ENCODE results near the gene BORCS5. TPM values are rescaled to one million over a fixed set of nuclear protein-coding genes. Genes with fewer than 3 reads are reported as not detected.
A peak's percentile ranks its signal among the peaks of the same experiment; 100 is the strongest.

Gene BORCS5
- total RNA-seq, 4 donors from 2014 or later = 0.51 to 87.1 (median 17.9) TPM

GRCh38 chr12:12502815-12503151 is 145.9 kb downstream of the BORCS5 start:
- H3K4me1 ChIP-seq = peaks cover 0 to 5% of the 10 kb centered on the region in 2 donors
- no peaks in the 10 kb centered on the region for H3K9me3 ChIP-seq
- no peaks in the 10 kb centered on the region for H3K36me3 ChIP-seq
- intact Hi-C loops (cut with DNase I; ENCODE audit: low total_unique reads) = no loop called here
- H3K27me3 ChIP-seq = no peaks in the 10 kb centered on the region
- TF ChIP-seq POLR2A (IDR thresholded peaks at IDR 0.05) (no peak), CTCF (IDR thresholded peaks at IDR 0.05) (no peak)
- no peak overlapping the region for H3K4me3 ChIP-seq
- no peak overlapping the region for H3K27ac ChIP-seq
- DNase-seq = no peak

- H3K9me3 ChIP-seq = no peaks in the 10 kb centered on the region
Measured at GRCh38 chr12:12503384-12504078, 146.7 kb downstream of the BORCS5 start.

GRCh38 chr12:12505544-12506495 is 148.9 kb downstream of the BORCS5 start:
- intact Hi-C loops (cut with DNase I; ENCODE audit: low total_unique reads) = no loop called here
- Histone ChIP-seq H3K36me3 (no peaks in the 10 kb centered on the region), H3K4me1 (peaks cover 0 to 5% of the 10 kb centered on the region in 2 donors), H3K4me3 (peak overlapping the region; percentile 3 to 25), H3K9me3 (no peaks in the 10 kb centered on the region), H3K27me3 (no peaks in the 10 kb centered on the region), H3K27ac (peak overlapping the region; percentile 80 to 86)
- TF ChIP-seq CTCF (IDR thresholded peaks at IDR 0.05) (no peak), POLR2A (IDR thresholded peaks at IDR 0.05) (peak in 1 of 2 donors; percentile 24)
- DNase-seq = peak in 1 of 2 donors; percentile 30

More at GRCh38 chr12:12503384-12504078, 146.7 kb downstream of the BORCS5 start:
- H3K27me3 ChIP-seq = no peaks in the 10 kb centered on the region
- intact Hi-C loops (cut with DNase I; ENCODE audit: low total_unique reads) = no loop called here
- TF ChIP-seq POLR2A (IDR thresholded peaks at IDR 0.05) (no peak), CTCF (IDR thresholded peaks at IDR 0.05) (no peak)
- no peak for DNase-seq
- H3K4me1 ChIP-seq = peaks cover 0 to 5% of the 10 kb centered on the region in 2 donors
- H3K27ac ChIP-seq = no peak overlapping the region
- H3K36me3 ChIP-seq = no peaks in the 10 kb centered on the region
- H3K4me3 ChIP-seq = no peak overlapping the region

- H3K27ac ChIP-seq = peak overlapping the region; percentile 80 to 86
- TF ChIP-seq POLR2A (IDR thresholded peaks at IDR 0.05) = no peak
- TF ChIP-seq CTCF (IDR thresholded peaks at IDR 0.05) = no peak
- H3K9me3 ChIP-seq = no peaks in the 10 kb centered on the region
- intact Hi-C loops (cut with DNase I; ENCODE audit: low total_unique reads) = no loop called here
- peaks cover 0 to 5% of the 10 kb centered on the region in 2 donors for H3K4me1 ChIP-seq
- no peaks in the 10 kb centered on the region for H3K27me3 ChIP-seq
- H3K4me3 ChIP-seq = peak overlapping the region; percentile 3 to 25
- no peak for DNase-seq
- H3K36me3 ChIP-seq = no peaks in the 10 kb centered on the region
Measured at GRCh38 chr12:12506496-12506890, 149.6 kb downstream of the BORCS5 start.

- Histone ChIP-seq H3K4me3 (no peak overlapping the region), H3K27me3 (no peaks in the 10 kb centered on the region), H3K27ac (peak overlapping the region; percentile 80 to 86), H3K9me3 (no peaks in the 10 kb centered on the region), H3K4me1 (peaks cover 0 to 5% of the 10 kb centered on the region in 2 donors), H3K36me3 (no peaks in the 10 kb centered on the region)
- TF ChIP-seq POLR2A (IDR thresholded peaks at IDR 0.05) (no peak), CTCF (IDR thresholded peaks at IDR 0.05) (no peak)
- intact Hi-C loops (cut with DNase I; ENCODE audit: low total_unique reads) = no loop called here
- no peak for DNase-seq
Measured at GRCh38 chr12:12507121-12507520, 150.2 kb downstream of the BORCS5 start.

Data from uterus (tissue), 4 donors.